ENCODE results near the gene SCGN. TPM values are rescaled to one million over a fixed set of nuclear protein-coding genes. Genes with fewer than 3 reads are reported as not detected.

Gene SCGN
- total and polyA plus RNA-seq, 4 experiments from 2014 or later = not detected

DNA sequence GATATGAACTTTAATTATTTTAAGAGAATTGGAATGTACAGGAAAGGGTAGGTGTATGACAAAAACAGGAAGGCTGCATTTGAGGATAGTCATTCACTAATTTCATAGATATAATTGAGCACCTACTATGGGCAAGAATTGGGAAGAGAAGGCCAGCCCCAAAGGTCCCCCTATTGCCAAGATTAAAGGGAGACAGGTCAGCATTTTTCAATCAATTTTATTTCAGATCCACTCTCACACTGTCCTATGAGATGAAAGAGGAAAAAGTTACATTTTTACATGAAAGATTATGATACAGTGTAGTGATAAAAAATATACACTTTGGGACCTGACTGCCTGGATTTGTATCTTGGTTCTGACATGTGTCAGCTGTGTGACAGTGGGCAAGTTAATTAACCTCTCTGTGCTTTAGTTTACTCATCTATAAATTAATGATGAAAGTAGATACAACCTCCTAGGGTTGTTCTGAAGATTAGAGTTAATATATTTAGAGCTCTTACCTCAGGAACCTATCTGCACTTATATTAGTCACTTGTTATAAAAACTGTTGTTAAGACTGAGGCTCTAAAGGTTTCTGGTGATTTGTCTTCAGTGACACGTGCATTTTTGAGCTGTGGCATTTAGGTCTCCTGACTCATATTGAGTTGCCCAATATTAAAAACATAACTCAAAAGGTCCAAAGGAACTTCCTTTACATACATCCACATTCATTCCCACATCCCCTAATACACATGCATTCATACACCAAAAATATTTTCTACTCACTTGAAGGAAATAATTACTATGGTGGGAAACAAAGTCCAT is 45.7 kb downstream of the SCGN start:
- no peaks in the 10 kb centered on the region for H3K9me3 ChIP-seq (ENCODE audit: control insufficient read depth in 1 of 2, low read length in 2 of 2)
- H3K27ac ChIP-seq (ENCODE audit: low read depth, low read length) = no peak overlapping the region
- Mint-ChIP-seq H3K4me3 (no peak overlapping the region), H3K27ac (no peak overlapping the region), H3K9me3 (no peaks in the 10 kb centered on the region), H3K27me3 (peaks cover 6 to 8% of the 10 kb centered on the region in 2 donors), H3K4me1 (no peaks in the 10 kb centered on the region), H3K36me3 (no peaks in the 10 kb centered on the region)
- no peaks in the 10 kb centered on the region for H3K36me3 ChIP-seq (ENCODE audit: insufficient read depth, low read length)
- POLR2A ChIA-PET (ENCODE audit: partially characterized antibody) = no interaction called here
- H3K4me3 ChIP-seq (ENCODE audit: low read length in 2 of 2) = no peak overlapping the region
- CTCF ChIA-PET (ENCODE audit: partially characterized antibody) = no interaction called here
- intact Hi-C loops (cut with micrococcal nuclease) = no loop called here
- DNase-seq = no peak
- no peaks in the 10 kb centered on the region for H3K27me3 ChIP-seq (ENCODE audit: insufficient read depth, low read length)
- no peaks in the 10 kb centered on the region for H3K4me1 ChIP-seq (ENCODE audit: insufficient read depth, low read length)

DNA sequence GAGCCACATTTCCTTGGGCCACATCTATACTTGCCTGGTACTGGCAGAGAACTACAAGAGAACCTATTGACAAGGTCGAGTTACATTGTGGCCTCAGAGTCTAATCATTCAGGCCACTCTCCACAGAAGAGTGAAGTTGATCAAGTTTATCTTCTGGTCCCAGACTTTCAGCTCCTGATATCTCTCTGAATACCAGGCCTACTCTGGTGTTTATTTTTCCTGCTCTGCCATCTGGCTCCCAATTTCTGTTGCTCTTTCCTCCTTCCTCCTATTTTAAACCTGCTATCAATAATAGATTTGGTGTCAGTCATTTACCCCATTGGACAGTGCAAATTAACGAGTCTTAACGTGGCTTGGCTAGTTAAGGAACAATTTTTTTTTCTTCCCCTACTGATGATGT is 46.6 kb downstream of the SCGN start:
- H3K9me3 Mint-ChIP-seq = no peaks in the 10 kb centered on the region
- ChIA-PET POLR2A (ENCODE audit: partially characterized antibody) (no interaction called here), CTCF (ENCODE audit: partially characterized antibody) (no interaction called here)
- no peaks in the 10 kb centered on the region for H3K4me1 Mint-ChIP-seq
- Histone ChIP-seq H3K4me3 (ENCODE audit: low read length in 2 of 2) (no peak overlapping the region), H3K36me3 (ENCODE audit: insufficient read depth, low read length) (no peaks in the 10 kb centered on the region), H3K9me3 (ENCODE audit: control insufficient read depth in 1 of 2, low read length in 2 of 2) (no peaks in the 10 kb centered on the region), H3K27ac (ENCODE audit: low read depth, low read length) (no peak overlapping the region), H3K27me3 (ENCODE audit: insufficient read depth, low read length) (no peaks in the 10 kb centered on the region), H3K4me1 (ENCODE audit: insufficient read depth, low read length) (no peaks in the 10 kb centered on the region)
- DNase-seq = no peak
- H3K36me3 Mint-ChIP-seq = no peaks in the 10 kb centered on the region
- H3K27ac Mint-ChIP-seq = no peak overlapping the region
- H3K4me3 Mint-ChIP-seq = no peak overlapping the region
- intact Hi-C loops (cut with micrococcal nuclease) = no loop called here
- H3K27me3 Mint-ChIP-seq = peaks cover 6 to 7% of the 10 kb centered on the region in 2 donors

DNA sequence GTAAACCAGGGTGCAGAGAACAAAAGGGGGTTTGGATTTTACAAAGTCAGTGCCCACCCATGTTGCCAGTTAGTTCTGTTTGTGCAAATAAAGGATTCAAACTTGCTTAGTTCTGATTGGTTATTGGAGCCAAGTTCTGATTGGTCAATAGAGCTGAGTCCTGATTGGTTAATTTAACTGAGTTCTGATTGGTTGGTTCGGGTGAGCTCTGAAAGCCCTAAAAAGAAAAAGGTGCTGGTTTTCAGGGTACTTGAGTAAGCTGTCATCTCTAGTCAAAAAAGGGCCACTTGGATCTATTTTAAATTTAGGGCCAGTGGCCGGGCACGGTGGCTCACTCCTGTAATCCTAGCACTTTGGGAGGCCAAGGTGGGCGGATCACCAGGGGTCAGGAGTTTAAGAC is 47.6 kb downstream of the SCGN start:
- ChIA-PET CTCF (ENCODE audit: partially characterized antibody) (interaction anchor here (1.0 to 1.9 kb wide), 2 partner anchors 20 to 182 kb away, joined by 3 to 5 read pairs; no protein-coding TSS in a partner anchor), POLR2A (ENCODE audit: partially characterized antibody) (no interaction called here)
- no peaks in the 10 kb centered on the region for H3K36me3 Mint-ChIP-seq
- H3K27me3 Mint-ChIP-seq = peaks cover 6 to 11% of the 10 kb centered on the region in 2 donors
- no peak overlapping the region for H3K4me3 ChIP-seq (ENCODE audit: low read length in 2 of 2)
- H3K4me1 ChIP-seq (ENCODE audit: insufficient read depth, low read length) = no peaks in the 10 kb centered on the region
- H3K4me3 Mint-ChIP-seq = no peak overlapping the region
- intact Hi-C loops (cut with micrococcal nuclease) = no loop called here
- H3K4me1 Mint-ChIP-seq = no peaks in the 10 kb centered on the region
- no peaks in the 10 kb centered on the region for H3K9me3 Mint-ChIP-seq
- no peaks in the 10 kb centered on the region for H3K27me3 ChIP-seq (ENCODE audit: insufficient read depth, low read length)
- no peaks in the 10 kb centered on the region for H3K36me3 ChIP-seq (ENCODE audit: insufficient read depth, low read length)
- no peaks in the 10 kb centered on the region for H3K9me3 ChIP-seq (ENCODE audit: control insufficient read depth in 1 of 2, low read length in 2 of 2)
- DNase-seq = no peak
- no peak overlapping the region for H3K27ac Mint-ChIP-seq
- no peak overlapping the region for H3K27ac ChIP-seq (ENCODE audit: low read depth, low read length)

DNA sequence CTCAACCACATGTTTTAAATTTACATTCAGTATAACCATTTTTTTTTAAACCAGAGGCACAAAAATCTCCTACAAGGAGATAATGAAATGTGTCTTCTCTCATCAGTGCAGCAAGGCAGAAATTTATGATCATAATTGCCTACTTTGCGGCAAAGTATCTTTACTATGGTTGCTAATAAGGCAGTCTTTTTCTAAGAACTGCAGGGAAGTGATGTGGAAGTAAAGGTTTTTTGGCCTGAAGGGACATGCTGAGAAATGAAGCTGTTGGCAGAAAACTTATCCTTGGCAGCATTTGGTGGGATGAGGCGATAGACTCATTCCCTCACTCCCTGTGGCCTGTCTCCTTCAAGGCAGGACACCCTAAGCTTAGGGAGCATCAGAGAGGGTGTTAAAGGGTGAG is 48.7 kb downstream of the SCGN start:
- H3K27me3 Mint-ChIP-seq = peaks cover 7 to 12% of the 10 kb centered on the region in 2 donors
- Histone ChIP-seq H3K27ac (ENCODE audit: low read depth, low read length) (no peak overlapping the region), H3K27me3 (ENCODE audit: insufficient read depth, low read length) (no peaks in the 10 kb centered on the region), H3K9me3 (ENCODE audit: control insufficient read depth in 1 of 2, low read length in 2 of 2) (no peaks in the 10 kb centered on the region), H3K4me1 (ENCODE audit: insufficient read depth, low read length) (no peaks in the 10 kb centered on the region), H3K36me3 (ENCODE audit: insufficient read depth, low read length) (no peaks in the 10 kb centered on the region), H3K4me3 (ENCODE audit: low read length in 2 of 2) (no peak overlapping the region)
- intact Hi-C loops (cut with micrococcal nuclease) = no loop called here
- ChIA-PET CTCF (ENCODE audit: partially characterized antibody) (interaction anchor here (1.9 kb wide), 1 partner anchor 19 kb away, joined by 5 read pairs; no protein-coding TSS in a partner anchor), POLR2A (ENCODE audit: partially characterized antibody) (no interaction called here)
- H3K4me1 Mint-ChIP-seq = no peaks in the 10 kb centered on the region
- DNase-seq = no peak
- no peaks in the 10 kb centered on the region for H3K36me3 Mint-ChIP-seq
- no peak overlapping the region for H3K27ac Mint-ChIP-seq
- no peak overlapping the region for H3K4me3 Mint-ChIP-seq
- H3K9me3 Mint-ChIP-seq = no peaks in the 10 kb centered on the region

DNA sequence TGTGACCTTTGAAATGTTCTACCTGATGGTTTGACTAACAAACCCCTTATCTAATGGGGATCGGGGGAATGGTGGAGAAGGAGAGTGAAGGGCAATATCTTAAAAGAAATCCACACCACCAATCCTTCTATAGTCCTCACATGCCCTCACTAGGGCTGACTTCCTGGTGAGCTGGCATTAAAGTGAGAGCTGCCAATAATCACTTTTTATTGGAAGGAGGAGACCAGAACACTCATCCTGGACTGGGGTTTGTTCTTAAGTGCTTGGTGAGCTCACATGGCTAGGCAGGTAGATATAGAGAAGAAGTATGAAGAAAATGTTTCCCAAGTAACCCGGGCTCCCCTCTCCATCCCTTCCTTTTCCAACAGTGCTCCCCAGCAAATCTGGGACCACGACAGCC is 49.8 kb downstream of the SCGN start:
- no peaks in the 10 kb centered on the region for H3K36me3 Mint-ChIP-seq
- CTCF ChIA-PET (ENCODE audit: partially characterized antibody) = no interaction called here
- no peak overlapping the region for H3K27ac ChIP-seq (ENCODE audit: low read depth, low read length)
- no peaks in the 10 kb centered on the region for H3K9me3 Mint-ChIP-seq
- peaks cover 3% of the 10 kb centered on the region for H3K27me3 ChIP-seq (ENCODE audit: insufficient read depth, low read length)
- POLR2A ChIA-PET (ENCODE audit: partially characterized antibody) = no interaction called here
- no peak overlapping the region for H3K4me3 ChIP-seq (ENCODE audit: low read length in 2 of 2)
- no peaks in the 10 kb centered on the region for H3K36me3 ChIP-seq (ENCODE audit: insufficient read depth, low read length)
- intact Hi-C loops (cut with micrococcal nuclease) = no loop called here
- H3K4me1 ChIP-seq (ENCODE audit: insufficient read depth, low read length) = no peaks in the 10 kb centered on the region
- no peak overlapping the region for H3K27ac Mint-ChIP-seq
- H3K4me3 Mint-ChIP-seq = no peak overlapping the region
- no peak for DNase-seq
- H3K9me3 ChIP-seq (ENCODE audit: control insufficient read depth in 1 of 2, low read length in 2 of 2) = no peaks in the 10 kb centered on the region
- H3K4me1 Mint-ChIP-seq = no peaks in the 10 kb centered on the region
- peaks cover 5 to 15% of the 10 kb centered on the region in 2 donors for H3K27me3 Mint-ChIP-seq

DNA sequence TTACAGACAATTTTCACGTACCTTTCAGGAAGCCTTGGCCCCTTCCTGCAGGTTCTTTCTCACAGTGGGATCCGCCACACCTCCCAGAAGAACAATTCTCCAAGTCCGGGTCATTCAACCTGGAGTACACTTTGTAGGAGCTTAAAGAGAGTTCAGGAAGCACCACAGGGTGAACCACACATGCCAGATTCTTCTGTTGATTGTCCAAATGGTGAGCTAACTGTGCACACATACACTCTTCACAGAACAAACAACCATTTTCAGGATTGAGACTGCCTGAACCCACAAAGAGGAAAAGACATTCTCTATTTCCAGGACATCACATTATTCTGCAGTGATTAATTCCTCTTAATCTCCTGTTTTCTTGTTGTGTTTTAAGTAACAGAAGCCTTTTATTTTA is 51.0 kb downstream of the SCGN start:
- no peaks in the 10 kb centered on the region for H3K9me3 ChIP-seq (ENCODE audit: control insufficient read depth in 1 of 2, low read length in 2 of 2)
- Mint-ChIP-seq H3K36me3 (no peaks in the 10 kb centered on the region), H3K27ac (no peak overlapping the region), H3K4me3 (no peak overlapping the region), H3K9me3 (no peaks in the 10 kb centered on the region), H3K27me3 (peaks cover 5 to 18% of the 10 kb centered on the region in 2 donors), H3K4me1 (no peaks in the 10 kb centered on the region)
- no peak for DNase-seq
- ChIA-PET POLR2A (ENCODE audit: partially characterized antibody) (no interaction called here), CTCF (ENCODE audit: partially characterized antibody) (interaction anchor here (1.2 to 6.0 kb wide), 2 partner anchors 13 to 17 kb away, joined by 3 to 33 read pairs; no protein-coding TSS in a partner anchor)
- no peaks in the 10 kb centered on the region for H3K4me1 ChIP-seq (ENCODE audit: insufficient read depth, low read length)
- H3K27ac ChIP-seq (ENCODE audit: low read depth, low read length) = no peak overlapping the region
- intact Hi-C loops (cut with micrococcal nuclease) = no loop called here
- no peak overlapping the region for H3K4me3 ChIP-seq (ENCODE audit: low read length in 2 of 2)
- H3K27me3 ChIP-seq (ENCODE audit: insufficient read depth, low read length) = peaks cover 3% of the 10 kb centered on the region
- H3K36me3 ChIP-seq (ENCODE audit: insufficient read depth, low read length) = no peaks in the 10 kb centered on the region

DNA sequence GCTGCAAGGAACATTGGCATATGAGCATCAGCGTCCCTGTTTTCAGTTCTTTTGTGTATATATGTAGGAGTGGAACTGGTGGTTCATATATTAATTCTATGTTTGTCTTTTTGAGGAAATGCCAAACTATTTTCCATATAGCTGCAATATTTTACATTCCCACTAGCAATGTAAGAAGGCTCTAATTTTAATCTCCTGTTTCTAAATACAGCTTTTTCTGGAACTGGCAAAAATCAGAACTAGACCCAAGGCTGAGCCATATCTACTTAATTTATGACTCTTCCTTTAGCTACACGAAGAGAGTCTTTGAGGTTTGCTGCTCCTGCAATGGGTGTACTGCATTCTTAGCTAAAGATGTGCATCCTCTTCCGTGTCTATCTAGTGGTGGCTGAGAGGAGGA is 52.0 kb downstream of the SCGN start:
- no peaks in the 10 kb centered on the region for H3K36me3 Mint-ChIP-seq
- no peaks in the 10 kb centered on the region for H3K9me3 ChIP-seq (ENCODE audit: control insufficient read depth in 1 of 2, low read length in 2 of 2)
- no peak overlapping the region for H3K4me3 ChIP-seq (ENCODE audit: low read length in 2 of 2)
- POLR2A ChIA-PET (ENCODE audit: partially characterized antibody) = no interaction called here
- H3K4me1 Mint-ChIP-seq = no peaks in the 10 kb centered on the region
- DNase-seq = no peak
- H3K4me1 ChIP-seq (ENCODE audit: insufficient read depth, low read length) = no peaks in the 10 kb centered on the region
- intact Hi-C loops (cut with micrococcal nuclease) = no loop called here
- no peak overlapping the region for H3K4me3 Mint-ChIP-seq
- no peak overlapping the region for H3K27ac Mint-ChIP-seq
- H3K36me3 ChIP-seq (ENCODE audit: insufficient read depth, low read length) = no peaks in the 10 kb centered on the region
- H3K27me3 ChIP-seq (ENCODE audit: insufficient read depth, low read length) = peaks cover 3% of the 10 kb centered on the region
- peaks cover 3 to 18% of the 10 kb centered on the region in 2 donors for H3K27me3 Mint-ChIP-seq
- CTCF ChIA-PET (ENCODE audit: partially characterized antibody) = interaction anchor here (1.2 to 6.0 kb wide), 2 partner anchors 12 to 16 kb away, joined by 3 to 33 read pairs; no protein-coding TSS in a partner anchor
- no peaks in the 10 kb centered on the region for H3K9me3 Mint-ChIP-seq
- H3K27ac ChIP-seq (ENCODE audit: low read depth, low read length) = no peak overlapping the region

All from CD4-positive, alpha-beta memory T cell (primary cell).